CD4-positive, CD25-positive, alpha-beta regulatory T cell (primary cell): ENCODE results near the gene BMP6. TPM values are rescaled to one million over a fixed set of nuclear protein-coding genes. Genes with fewer than 3 reads are reported as not detected.

Source experiments
- ATAC-seq, 2 donors: fragments of 150-1000 bp; cut with Tn5 transposase; one replicate each; pipeline ENCODE4 v1.10.0; 2021; ENCODE audit warnings: low read depth in 2 of 2, moderate number of reproducible peaks in 2 of 2, moderate library complexity in 1 of 2
- DNase-seq, 3 donors: peaks; one replicate each; pipeline versions ENCODE4 v3.0.0 to v3.0.0-alpha.2; 2012 to 2022; ENCODE audit warnings: mixed read lengths in 1 of 3
- H3K27ac ChIP-seq: one replicate; pipeline ENCODE4 v1.7.0; 2013; ENCODE audit warnings: mild to moderate bottlenecking, low read length; ENCODE audit not compliant: insufficient read depth, poor library complexity, severe bottlenecking
- H3K27me3 ChIP-seq: one replicate; pipeline ENCODE4 v1.7.0; 2013; ENCODE audit warnings: low read length; ENCODE audit not compliant: control insufficient read depth, insufficient read depth
- H3K36me3 ChIP-seq: one replicate; pipeline ENCODE4 v1.7.0; 2013; ENCODE audit warnings: mild to moderate bottlenecking, low read length, moderate library complexity; ENCODE audit not compliant: control insufficient read depth, insufficient read depth
- H3K4me1 ChIP-seq: 2 replicates; pipeline ENCODE4 v1.7.0; 2013; ENCODE audit warnings: mild to moderate bottlenecking, low read length; ENCODE audit not compliant: insufficient read depth, control insufficient read depth, poor library complexity, severe bottlenecking
- H3K4me3 ChIP-seq: one replicate; pipeline ENCODE4 v1.7.0; 2013; ENCODE audit warnings: low read depth, mild to moderate bottlenecking, low read length, moderate library complexity
- H3K9me3 ChIP-seq, 2 experiments: 1 replicate in 1 of 2; 2 replicates in 1 of 2; pipeline ENCODE4 v1.7.0; 2013; ENCODE audit warnings: low read length in 2 of 2, mild to moderate bottlenecking in 1 of 2, moderate library complexity in 1 of 2; ENCODE audit not compliant: control insufficient read depth in 2 of 2
- H3K27ac Mint-ChIP-seq, 3 donors: one replicate each; pipeline ENCODE4 v1.8.0; 2020 to 2022; ENCODE audit warnings: mild to moderate bottlenecking in 3 of 3, mixed read lengths in 3 of 3, moderate library complexity in 2 of 3
- H3K27me3 Mint-ChIP-seq: one replicate; pipeline ENCODE4 v1.8.0; 2022; ENCODE audit warnings: mild to moderate bottlenecking, mixed read lengths
- H3K36me3 Mint-ChIP-seq: one replicate; pipeline ENCODE4 v1.8.0; 2020; ENCODE audit warnings: mixed read lengths
- H3K4me1 Mint-ChIP-seq, 4 donors: one replicate each; pipeline ENCODE4 v1.8.0; 2020 to 2022; ENCODE audit warnings: mixed read lengths in 4 of 4, mild to moderate bottlenecking in 1 of 4
- H3K4me3 Mint-ChIP-seq, 4 donors: one replicate each; pipeline ENCODE4 v1.8.0; 2020 to 2022; ENCODE audit warnings: mild to moderate bottlenecking in 4 of 4, mixed read lengths in 4 of 4, moderate library complexity in 3 of 4
- H3K9me3 Mint-ChIP-seq, 7 donors: one replicate each; pipeline ENCODE4 v1.8.0; 2020 to 2022; ENCODE audit warnings: mixed read lengths in 7 of 7, mild to moderate bottlenecking in 3 of 7, moderate library complexity in 2 of 7
- polyA plus RNA-seq, 4 donors: library from polyadenylated mRNA; unstranded; fragments of 300-500 nt; fragmentation: Illumina TruSeq; gene quantifications; one replicate each; pipeline ENCODE4 v1.2.3, GENCODE V29; 2021
- total RNA-seq: library from RNA; stranded (reverse); gene quantifications from one replicate; pipeline ENCODE4 v1.2.3, GENCODE V29; 2022

The BMP6 gene
- total and polyA plus RNA-seq, 5 donors from 2014 or later, result 1.2 TPM; not detected in 4

GRCh38 chr6:7802662-7803061 lies 76.8 kb downstream of the BMP6 start:
- no peaks in the 10 kb centered on the region for H3K27me3 Mint-ChIP-seq
- H3K9me3 Mint-ChIP-seq, result peaks cover 0 to 4% (median 0%) of the 10 kb centered on the region in 7 donors
- no peaks in the 10 kb centered on the region for H3K4me1 ChIP-seq
- H3K4me3 ChIP-seq, result no peak overlapping the region
- no peak for DNase-seq
- H3K27ac Mint-ChIP-seq, result no peak overlapping the region
- peaks cover 0 to 2% (median 0%) of the 10 kb centered on the region in 4 donors for H3K4me1 Mint-ChIP-seq
- H3K36me3 ChIP-seq, result no peaks in the 10 kb centered on the region
- no peaks in the 10 kb centered on the region for H3K36me3 Mint-ChIP-seq
- no peaks in the 10 kb centered on the region for H3K9me3 ChIP-seq
- H3K27me3 ChIP-seq, result no peaks in the 10 kb centered on the region
- no peak overlapping the region for H3K27ac ChIP-seq
- no peak overlapping the region for H3K4me3 Mint-ChIP-seq
- ATAC-seq, result no peak

- DNase-seq (no peak), ATAC-seq (no peak)
- Histone ChIP-seq H3K4me1 (no peaks in the 10 kb centered on the region), H3K27ac (no peak overlapping the region), H3K27me3 (no peaks in the 10 kb centered on the region), H3K36me3 (no peaks in the 10 kb centered on the region), H3K4me3 (no peak overlapping the region), H3K9me3 (no peaks in the 10 kb centered on the region)
- Mint-ChIP-seq H3K4me1 (peaks cover 0 to 2% (median 0%) of the 10 kb centered on the region in 4 donors), H3K27me3 (no peaks in the 10 kb centered on the region), H3K4me3 (no peak overlapping the region), H3K9me3 (peaks cover 0 to 2% (median 0%) of the 10 kb centered on the region in 7 donors), H3K27ac (no peak overlapping the region), H3K36me3 (no peaks in the 10 kb centered on the region)
Observed at GRCh38 chr6:7803214-7803613, 77.3 kb downstream of the BMP6 start.

GRCh38 chr6:7805078-7805849 lies 79.4 kb downstream of the BMP6 start:
- Histone ChIP-seq H3K27me3 (no peaks in the 10 kb centered on the region), H3K4me3 (no peak overlapping the region), H3K36me3 (no peaks in the 10 kb centered on the region), H3K4me1 (no peaks in the 10 kb centered on the region), H3K9me3 (no peaks in the 10 kb centered on the region), H3K27ac (no peak overlapping the region)
- DNase-seq (no peak), ATAC-seq (no peak)
- H3K36me3 Mint-ChIP-seq, result no peaks in the 10 kb centered on the region
- H3K9me3 Mint-ChIP-seq, result peaks cover 0 to 2% (median 0%) of the 10 kb centered on the region in 7 donors
- peaks cover under 1% of the 10 kb centered on the region for H3K27me3 Mint-ChIP-seq
- H3K4me1 Mint-ChIP-seq, result peaks cover 0 to 2% (median 0%) of the 10 kb centered on the region in 4 donors
- no peak overlapping the region for H3K4me3 Mint-ChIP-seq
- H3K27ac Mint-ChIP-seq, result no peak overlapping the region

GRCh38 chr6:7805850-7806214 lies 79.9 kb downstream of the BMP6 start:
- H3K27me3 ChIP-seq, result no peaks in the 10 kb centered on the region

GRCh38 chr6:7806711-7807110 lies 80.8 kb downstream of the BMP6 start:
- no peak overlapping the region for H3K27ac ChIP-seq
- no peak overlapping the region for H3K4me3 ChIP-seq
- Mint-ChIP-seq H3K4me1 (peaks cover 0 to 2% (median 0%) of the 10 kb centered on the region in 4 donors), H3K36me3 (no peaks in the 10 kb centered on the region), H3K9me3 (peaks cover 0 to 2% (median 0%) of the 10 kb centered on the region in 7 donors), H3K4me3 (no peak overlapping the region), H3K27ac (no peak overlapping the region), H3K27me3 (peaks cover 5% of the 10 kb centered on the region)
- no peaks in the 10 kb centered on the region for H3K36me3 ChIP-seq
- no peaks in the 10 kb centered on the region for H3K9me3 ChIP-seq
- ATAC-seq (no peak), DNase-seq (no peak)
- H3K27me3 ChIP-seq, result no peaks in the 10 kb centered on the region
- H3K4me1 ChIP-seq, result no peaks in the 10 kb centered on the region

More at GRCh38 chr6:7805850-7806214, 79.9 kb downstream of the BMP6 start:
- Mint-ChIP-seq H3K9me3 (peaks cover 0 to 2% (median 0%) of the 10 kb centered on the region in 7 donors), H3K36me3 (no peaks in the 10 kb centered on the region), H3K27ac (no peak overlapping the region), H3K4me3 (no peak overlapping the region), H3K27me3 (peaks cover 5% of the 10 kb centered on the region), H3K4me1 (peaks cover 0 to 2% (median 0%) of the 10 kb centered on the region in 4 donors)
- Histone ChIP-seq H3K9me3 (no peaks in the 10 kb centered on the region), H3K4me3 (no peak overlapping the region), H3K27ac (no peak overlapping the region), H3K36me3 (no peaks in the 10 kb centered on the region), H3K4me1 (no peaks in the 10 kb centered on the region)
- no peak for DNase-seq
- no peak for ATAC-seq

- Histone ChIP-seq H3K27ac (no peak overlapping the region), H3K9me3 (no peaks in the 10 kb centered on the region), H3K4me3 (no peak overlapping the region), H3K27me3 (no peaks in the 10 kb centered on the region), H3K4me1 (no peaks in the 10 kb centered on the region), H3K36me3 (no peaks in the 10 kb centered on the region)
- Mint-ChIP-seq H3K27ac (no peak overlapping the region), H3K4me3 (no peak overlapping the region), H3K9me3 (peaks cover 0 to 2% (median 0%) of the 10 kb centered on the region in 7 donors), H3K27me3 (peaks cover 9% of the 10 kb centered on the region), H3K4me1 (no peaks in the 10 kb centered on the region), H3K36me3 (no peaks in the 10 kb centered on the region)
- DNase-seq (no peak), ATAC-seq (no peak)
Observed at GRCh38 chr6:7809346-7809745, 83.4 kb downstream of the BMP6 start.

- no peaks in the 10 kb centered on the region for H3K4me1 Mint-ChIP-seq
- Histone ChIP-seq H3K27ac (no peak overlapping the region), H3K27me3 (no peaks in the 10 kb centered on the region), H3K4me1 (no peaks in the 10 kb centered on the region), H3K9me3 (no peaks in the 10 kb centered on the region), H3K36me3 (no peaks in the 10 kb centered on the region), H3K4me3 (no peak overlapping the region)
- no peak overlapping the region for H3K4me3 Mint-ChIP-seq
- no peaks in the 10 kb centered on the region for H3K9me3 Mint-ChIP-seq
- no peak overlapping the region for H3K27ac Mint-ChIP-seq
- H3K27me3 Mint-ChIP-seq, result peaks cover 11% of the 10 kb centered on the region
- H3K36me3 Mint-ChIP-seq, result no peaks in the 10 kb centered on the region
- DNase-seq, result no peak
- no peak for ATAC-seq
Observed at GRCh38 chr6:7811441-7811840, 85.5 kb downstream of the BMP6 start.

- no peak overlapping the region for H3K4me3 Mint-ChIP-seq
- ATAC-seq, result no peak
- Histone ChIP-seq H3K27me3 (no peaks in the 10 kb centered on the region), H3K4me3 (no peak overlapping the region), H3K36me3 (no peaks in the 10 kb centered on the region), H3K9me3 (no peaks in the 10 kb centered on the region), H3K27ac (no peak overlapping the region), H3K4me1 (no peaks in the 10 kb centered on the region)
- no peaks in the 10 kb centered on the region for H3K36me3 Mint-ChIP-seq
- H3K4me1 Mint-ChIP-seq, result no peaks in the 10 kb centered on the region
- H3K27me3 Mint-ChIP-seq, result peaks cover 11% of the 10 kb centered on the region
- H3K27ac Mint-ChIP-seq, result no peak overlapping the region
- DNase-seq, result no peak
- H3K9me3 Mint-ChIP-seq, result no peaks in the 10 kb centered on the region
Observed at GRCh38 chr6:7812623-7813022, 86.7 kb downstream of the BMP6 start.
